H9 (cell line): ENCODE data around the gene ASCC2. TPM values are rescaled to one million over a fixed set of nuclear protein-coding genes. Genes with fewer than 3 reads are reported as not detected.
A peak's percentile ranks its signal among the peaks of the same experiment; 100 is the strongest.

Experiments
- DNase-seq: peaks from one replicate; pipeline ENCODE4 v3.0.0-alpha.2; 2017
- H2AFZ ChIP-seq: one replicate; pipeline ENCODE4 v1.6.1; 2013; ENCODE audit warnings: mild to moderate bottlenecking, low read length, control low read depth, moderate library complexity
- H2AK5ac ChIP-seq: 2 replicates; pipeline ENCODE4 v1.6.1; 2013; ENCODE audit warnings: low read length, control low read depth, mixed read lengths; ENCODE audit not compliant: insufficient read length
- H2BK120ac ChIP-seq: one replicate; pipeline ENCODE4 v1.6.1; 2013; ENCODE audit warnings: low read depth, mild to moderate bottlenecking, low read length, control low read depth, inconsistent platforms; ENCODE audit not compliant: poor library complexity, severe bottlenecking
- H2BK12ac ChIP-seq: 2 replicates; pipeline ENCODE4 v1.6.1; 2013; ENCODE audit warnings: low read length, control low read depth, mixed read lengths, low read depth; ENCODE audit not compliant: insufficient read length
- H2BK15ac ChIP-seq: 2 replicates; pipeline ENCODE4 v1.6.1; 2013; ENCODE audit warnings: low read depth, low read length, control low read depth
- H2BK20ac ChIP-seq: one replicate; pipeline ENCODE4 v1.6.1; 2013; ENCODE audit warnings: low read depth, mild to moderate bottlenecking, low read length, control low read depth, inconsistent platforms; ENCODE audit not compliant: poor library complexity, severe bottlenecking
- H2BK5ac ChIP-seq: 2 replicates; pipeline ENCODE4 v1.6.1; 2013; ENCODE audit warnings: low read length, control low read depth, mixed read lengths; ENCODE audit not compliant: insufficient read length
- H3K14ac ChIP-seq: 2 replicates; pipeline ENCODE4 v1.6.1; 2013; ENCODE audit warnings: low read length, control low read depth; ENCODE audit not compliant: insufficient read depth
- H3K18ac ChIP-seq: 2 replicates; pipeline ENCODE4 v1.6.1; 2013; ENCODE audit warnings: low read depth, mild to moderate bottlenecking, mixed read lengths, low read length, control low read depth; ENCODE audit not compliant: insufficient read length
- H3K23ac ChIP-seq: 2 replicates; pipeline ENCODE4 v1.6.1; 2013; ENCODE audit warnings: low read length, control low read depth, mixed read lengths, low read depth; ENCODE audit not compliant: insufficient read length
- H3K23me2 ChIP-seq: 2 replicates; pipeline ENCODE4 v1.6.1; 2013; ENCODE audit warnings: low read depth, mild to moderate bottlenecking, mixed read lengths, low read length, control low read depth; ENCODE audit not compliant: insufficient read length, poor library complexity, severe bottlenecking
- H3K27ac ChIP-seq: 2 replicates; pipeline ENCODE4 v1.5.1; 2013; ENCODE audit warnings: low read length, control low read depth, mixed read lengths, low read depth; ENCODE audit not compliant: insufficient read length
- H3K27me3 ChIP-seq: 2 replicates; pipeline ENCODE4 v1.6.1; 2013; ENCODE audit warnings: low read length, control low read depth, inconsistent platforms; ENCODE audit not compliant: insufficient read depth
- H3K4ac ChIP-seq: 2 replicates; pipeline ENCODE4 v1.6.1; 2013; ENCODE audit warnings: low read depth, mild to moderate bottlenecking, control low read depth, inconsistent platforms, low read length, moderate library complexity
- H3K4me1 ChIP-seq: 2 replicates; pipeline ENCODE4 v1.6.1; 2013; ENCODE audit warnings: low read length, control low read depth, inconsistent platforms; ENCODE audit not compliant: insufficient read depth
- H3K4me2 ChIP-seq: 2 replicates; pipeline ENCODE4 v1.6.1; 2013; ENCODE audit warnings: low read length, control low read depth, mixed read lengths; ENCODE audit not compliant: insufficient read length, insufficient read depth
- H3K56ac ChIP-seq: 2 replicates; pipeline ENCODE4 v1.6.1; 2013; ENCODE audit warnings: low read depth, mild to moderate bottlenecking, mixed read lengths, low read length, control low read depth; ENCODE audit not compliant: insufficient read length
- H3K79me1 ChIP-seq: 2 replicates; pipeline ENCODE4 v1.6.1; 2013; ENCODE audit warnings: low read depth, mild to moderate bottlenecking, moderate library complexity, low read length, control low read depth, inconsistent platforms; ENCODE audit not compliant: insufficient read depth, poor library complexity, severe bottlenecking
- H3K79me2 ChIP-seq: 2 replicates; pipeline ENCODE4 v1.6.1; 2013; ENCODE audit warnings: low read length, control low read depth, inconsistent platforms; ENCODE audit not compliant: insufficient read depth
- H3K9ac ChIP-seq: 2 replicates; pipeline ENCODE4 v1.6.1; 2013; ENCODE audit warnings: low read length, control low read depth, mixed read lengths; ENCODE audit not compliant: insufficient read length; ENCODE audit errors: extremely low read depth
- H3K9me3 ChIP-seq: one replicate; pipeline ENCODE4 v1.6.1; 2013; ENCODE audit warnings: low read depth, low read length, inconsistent platforms; ENCODE audit not compliant: control insufficient read depth
- H3T11ph ChIP-seq: one replicate; pipeline ENCODE4 v1.6.1; 2013; ENCODE audit warnings: mild to moderate bottlenecking, low read length, control low read depth, inconsistent platforms
- H4K20me1 ChIP-seq: one replicate; pipeline ENCODE4 v1.6.1; 2013; ENCODE audit not compliant: control insufficient read depth, insufficient read length, insufficient read depth
- H4K5ac ChIP-seq: 2 replicates; pipeline ENCODE4 v1.6.1; 2013; ENCODE audit warnings: low read depth, mild to moderate bottlenecking, mixed read lengths, low read length, control low read depth; ENCODE audit not compliant: insufficient read length
- H4K8ac ChIP-seq: replicated peaks from 2 replicates; pipeline ENCODE4 v1.6.1; 2013; ENCODE audit warnings: low read length, control low read depth, mixed read lengths, low read depth; ENCODE audit not compliant: insufficient read length
- H4K91ac ChIP-seq: 2 replicates; pipeline ENCODE4 v1.6.1; 2013; ENCODE audit warnings: low read depth, mild to moderate bottlenecking, moderate library complexity, mixed read lengths, low read length, control low read depth; ENCODE audit not compliant: insufficient read length
- H3K27ac Mint-ChIP-seq, 3 experiments: 2 replicates in 2 of 3; 3 replicates in 1 of 3; pipeline ENCODE4 v1.8.0; 2020 to 2021; ENCODE audit warnings: mixed read lengths in 3 of 3, mild to moderate bottlenecking in 1 of 3, moderate library complexity in 1 of 3
- H3K27me3 Mint-ChIP-seq: 2 replicates; pipeline ENCODE4 v1.8.0; 2021; ENCODE audit warnings: low read depth, mild to moderate bottlenecking, moderate library complexity, mixed read lengths
- H3K36me3 Mint-ChIP-seq, 3 experiments: 2 replicates in 2 of 3; 3 replicates in 1 of 3; pipeline ENCODE4 v1.8.0; 2020 to 2021; ENCODE audit warnings: low read depth in 3 of 3, mixed read lengths in 3 of 3; ENCODE audit not compliant: insufficient read depth in 1 of 3
- H3K4me1 Mint-ChIP-seq, 2 experiments: 2 replicates each; pipeline ENCODE4 v1.8.0; 2020; ENCODE audit warnings: mixed read lengths in 2 of 2
- H3K4me3 Mint-ChIP-seq, 2 experiments: 2 replicates in 1 of 2; 3 replicates in 1 of 2; pipeline ENCODE4 v1.8.0; 2020 to 2021; ENCODE audit warnings: mild to moderate bottlenecking in 2 of 2, mixed read lengths in 2 of 2, moderate library complexity in 1 of 2
- H3K9me3 Mint-ChIP-seq, 2 experiments: 2 replicates in 1 of 2; 3 replicates in 1 of 2; pipeline ENCODE4 v1.8.0; 2020; ENCODE audit warnings: mild to moderate bottlenecking in 2 of 2, mixed read lengths in 2 of 2, moderate library complexity in 1 of 2
- CTCF ChIP-seq: fragments of 200-600 bp; sonication (generic); conservative IDR thresholded peaks from 3 replicates; pipeline ENCODE4 v1.8.0; 2021; ENCODE audit warnings: antibody characterized with exemption, mild to moderate bottlenecking
- WGBS: extraction: QIAGEN DNeasy Blood & Tissue Kit; methylation state at CpG from one replicate; pipeline ENCODE4 v1.1.7; 2013; ENCODE audit warnings: missing lambda C conversion rate, low lambda C conversion rate, mixed read lengths; ENCODE audit not compliant: insufficient read length; ENCODE audit errors: extremely low coverage; 5-methylcytosine and 5-hydroxymethylcytosine counted together
- total RNA-seq: library from RNA; stranded (reverse); gene quantifications from 2 replicates; pipeline ENCODE4 v1.2.1, GENCODE V29; 2021

The ASCC2 gene
- total RNA-seq, 1 experiment from 2014 or later = 48.2 TPM

- H3K4ac ChIP-seq = no peak overlapping the region
- H3T11ph ChIP-seq = no peak overlapping the region
- H3K23me2 ChIP-seq = no peaks in the 10 kb centered on the region
- H3K9ac ChIP-seq = no peak overlapping the region
- no peak overlapping the region for H3K14ac ChIP-seq
- no peak overlapping the region for H2BK12ac ChIP-seq
- peaks cover 0 to 4% of the 10 kb centered on the region in 2 experiments; a peak in 3 of 5 replicates for H3K9me3 Mint-ChIP-seq
- H3K18ac ChIP-seq = no peak overlapping the region
- no peak overlapping the region for H4K8ac ChIP-seq
- WGBS = no CpG with 5 or more reads among the region's 3 CpGs
- H3K4me1 Mint-ChIP-seq = no peaks in the 10 kb centered on the region
- no peaks in the 10 kb centered on the region; a peak in 1 of 7 replicates for H3K36me3 Mint-ChIP-seq
- no peaks in the 10 kb centered on the region for H3K79me2 ChIP-seq
- H3K27ac Mint-ChIP-seq = peak overlapping the region in 1 of 3 experiments; percentile 36; a peak in 1 of 7 replicates
- no peak overlapping the region for H4K91ac ChIP-seq
- H3K56ac ChIP-seq = no peak overlapping the region
- no peak overlapping the region for H2AFZ ChIP-seq
- H3K4me1 ChIP-seq = no peaks in the 10 kb centered on the region
- H3K27me3 Mint-ChIP-seq = peaks cover 8% of the 10 kb centered on the region
- H3K23ac ChIP-seq = no peak overlapping the region
- H3K27me3 ChIP-seq = no peaks in the 10 kb centered on the region
- no peak overlapping the region for H2BK20ac ChIP-seq
- DNase-seq = no peak
- no peak overlapping the region for H2BK120ac ChIP-seq
- H3K4me2 ChIP-seq = no peak overlapping the region
- no peaks in the 10 kb centered on the region for H3K9me3 ChIP-seq
- no peak for TF ChIP-seq CTCF
- no peak overlapping the region for H4K5ac ChIP-seq
- H2BK15ac ChIP-seq = no peak overlapping the region
- H3K27ac ChIP-seq = no peak overlapping the region
- no peak overlapping the region for H2AK5ac ChIP-seq
- H4K20me1 ChIP-seq = no peaks in the 10 kb centered on the region
- no peaks in the 10 kb centered on the region for H3K79me1 ChIP-seq
- no peak overlapping the region for H3K4me3 Mint-ChIP-seq
- H2BK5ac ChIP-seq = no peak overlapping the region
These were observed 10.0 kb upstream of the ASCC2 start for GRCh38 chr22:29848111-29848510.
